BJ (cell line): Measurements from ENCODE around the gene H3-3A. TPM values are rescaled to one million over a fixed set of nuclear protein-coding genes. Genes with fewer than 3 reads are reported as not detected.
"Not testable (repeated sequence)": the region's sequence is repeated elsewhere in the genome, so short reads cannot be mapped to it uniquely, and the experiment has no call there.

Experiments used
- CTCF ChIA-PET: fragments of 350-600 bp; formaldehyde crosslinking; extraction: SDS; loops from one replicate; lab custom pipeline; 2021; ENCODE audit warnings: antibody characterized with exemption, inconsistent platforms; lab: Yijun Ruan, JAX
- POLR2A ChIA-PET: fragments of 300-600 bp; sonication (Branson Sonifier 250); formaldehyde crosslinking; extraction: SDS; loops from one replicate; lab custom pipeline; 2021; ENCODE audit warnings: antibody characterized with exemption; lab: Charles Lee
- DNase-seq: peaks from one replicate; pipeline ENCODE4 v3.0.0-alpha.2; 2011; ENCODE audit warnings: low read depth
- H3K27me3 ChIP-seq: 2 replicates; pipeline ENCODE4 v1.6.0; 2011; ENCODE audit warnings: low read length; ENCODE audit not compliant: control insufficient read depth, insufficient read depth
- H3K36me3 ChIP-seq: 2 replicates; pipeline ENCODE4 v1.5.1; 2011; ENCODE audit warnings: low read length; ENCODE audit not compliant: control insufficient read depth, insufficient read depth
- H3K4me3 ChIP-seq: 2 replicates; pipeline ENCODE4 v1.5.1; 2011; ENCODE audit warnings: low read depth, mild to moderate bottlenecking, control low read depth, low read length
- CTCF ChIP-seq: IDR thresholded peaks from 2 replicates; pipeline ENCODE4 v1.5.1; 2011; ENCODE audit warnings: low read depth, mild to moderate bottlenecking, control low read depth, inconsistent platforms, low read length, moderate library complexity; ENCODE audit not compliant: insufficient read depth
- polyA plus RNA-seq: library from polyadenylated mRNA; depleted of rRNA; stranded (reverse); fragments of >200 nt; gene quantifications from 2 replicates; pipeline ENCODE4 v1.2.3, GENCODE V29; 2011

H3-3A gene
- polyA plus RNA-seq, 1 experiment = 164 TPM

GRCh38 chr1:226091461-226091860 lies 28.9 kb downstream of the H3-3A start:
- Histone ChIP-seq H3K27me3 (no peaks in the 10 kb centered on the region), H3K36me3 (no peaks in the 10 kb centered on the region), H3K4me3 (no peak overlapping the region)
- no peak for TF ChIP-seq CTCF
- ChIA-PET POLR2A (no interaction called here), CTCF (interaction anchor here (1.0 kb wide), 1 partner anchor 27 kb away, joined by 6 read pairs; no protein-coding TSS in a partner anchor)
- no peak for DNase-seq

- H3K36me3 ChIP-seq, H3K4me3 ChIP-seq, H3K27me3 ChIP-seq, DNase-seq, POLR2A ChIA-PET: not testable (repeated sequence)
- CTCF ChIA-PET = interaction anchor here (1.0 to 2.0 kb wide), 3 partner anchors 27 to 30 kb away, joined by 4 to 6 read pairs (median 5); partner anchors contain the start of gene H3-3A
These were observed 29.7 kb downstream of the H3-3A start for GRCh38 chr1:226092048-226092820.

- TF ChIP-seq CTCF = no peak
- H3K27me3 ChIP-seq = no peaks in the 10 kb centered on the region
- CTCF ChIA-PET = interaction anchor here (1.2 to 2.0 kb wide), 3 partner anchors 10 to 30 kb away, joined by 3 to 5 read pairs (median 4); partner anchors contain the start of gene H3-3A
- no peak overlapping the region for H3K4me3 ChIP-seq
- POLR2A ChIA-PET = no interaction called here
- DNase-seq = no peak
- H3K36me3 ChIP-seq = no peaks in the 10 kb centered on the region
These were observed 30.4 kb downstream of the H3-3A start for GRCh38 chr1:226092965-226093364.

DNA sequence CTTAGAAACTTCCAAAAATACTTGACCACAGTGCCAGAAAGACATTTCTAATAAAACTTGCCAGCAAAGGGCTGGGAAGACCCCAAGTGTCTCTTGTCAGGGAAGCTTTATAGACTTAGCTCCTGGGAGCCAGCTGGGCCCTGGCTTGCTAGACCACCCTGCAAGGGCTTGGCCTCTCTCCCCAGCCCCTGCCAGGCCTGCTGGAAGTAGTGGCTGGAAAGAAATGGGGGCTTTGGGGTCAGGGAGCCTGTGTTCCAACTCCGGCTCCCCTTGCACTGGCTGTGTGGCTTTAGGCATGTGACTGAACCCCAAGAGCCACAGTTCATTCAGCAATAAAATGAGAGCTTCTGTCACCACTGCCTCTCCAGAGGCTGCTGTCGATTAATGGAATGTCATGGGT lies 31.1 kb downstream of the H3-3A start:
- ChIA-PET CTCF (interaction anchor here (1.2 to 3.2 kb wide), 3 partner anchors 9 to 31 kb away, joined by 3 to 13 read pairs (median 5); partner anchors contain the start of gene H3-3A), POLR2A (no interaction called here)
- Histone ChIP-seq H3K27me3 (no peaks in the 10 kb centered on the region), H3K36me3 (no peaks in the 10 kb centered on the region), H3K4me3 (no peak overlapping the region)
- TF ChIP-seq CTCF = no peak
- DNase-seq = no peak

DNA sequence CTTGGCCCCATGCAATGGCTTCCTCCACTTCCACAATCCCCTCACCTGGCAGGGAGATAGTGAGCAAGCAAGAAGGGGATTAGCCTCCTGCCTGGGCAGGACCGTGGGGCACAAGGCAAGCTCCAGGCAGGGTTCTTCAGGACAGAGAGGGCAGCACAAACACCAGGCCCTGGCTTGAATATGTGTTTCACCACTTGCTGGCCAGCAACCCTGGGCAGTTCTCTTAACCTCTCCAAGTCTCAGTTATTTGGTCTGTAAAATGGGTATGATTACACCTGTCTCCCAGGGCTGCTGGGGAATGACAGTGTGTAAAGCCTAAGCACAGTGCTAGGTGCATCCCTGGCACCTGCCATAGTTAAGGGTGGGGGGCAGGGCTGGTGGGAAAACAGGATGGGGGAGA lies 31.9 kb downstream of the H3-3A start:
- POLR2A ChIA-PET = no interaction called here
- TF ChIP-seq CTCF = no peak
- CTCF ChIA-PET = interaction anchor here (3.2 kb wide), 1 partner anchor 29 kb away, joined by 13 read pairs; no protein-coding TSS in a partner anchor
- Histone ChIP-seq H3K36me3 (no peaks in the 10 kb centered on the region), H3K4me3 (no peak overlapping the region), H3K27me3 (no peaks in the 10 kb centered on the region)
- no peak for DNase-seq
